Measurements from ENCODE around the gene RUSF1. TPM values are rescaled to one million over a fixed set of nuclear protein-coding genes. Genes with fewer than 3 reads are reported as not detected.
"Not testable (repeated sequence)": the region's sequence is repeated elsewhere in the genome, so short reads cannot be mapped to it uniquely, and the experiment has no call there.

RUSF1 gene
- total and polyA plus RNA-seq, 4 donors, result 15.3 to 71.7 (median 56.5) TPM

DNA sequence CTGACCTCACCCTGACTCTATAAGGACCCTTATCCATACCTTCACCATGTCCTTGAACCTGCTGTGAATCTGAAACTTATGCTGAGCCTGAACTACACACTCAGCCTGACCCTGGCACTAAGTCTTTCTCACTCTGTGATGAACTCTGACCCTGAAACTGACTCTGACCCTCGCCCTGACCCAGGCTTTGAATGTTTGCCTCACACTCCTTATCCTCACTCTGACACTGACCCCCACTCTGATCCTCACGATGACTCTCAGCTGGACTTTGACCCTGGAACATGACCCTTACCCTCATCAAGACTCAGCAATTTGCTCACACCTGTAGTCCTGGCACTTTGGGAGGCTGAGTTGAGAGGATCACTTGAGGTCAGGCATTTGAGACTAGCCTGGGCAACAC lies 23.9 kb upstream of the RUSF1 start:
- Histone ChIP-seq H3K9me3 (ENCODE audit: control insufficient read depth, low read length) (no peaks in the 10 kb centered on the region), H3K27ac (ENCODE audit: low read depth in 1 of 2, low read length in 2 of 2) (no peak overlapping the region), H3K4me1 (ENCODE audit: control insufficient read depth in 1 of 2, insufficient read depth in 2 of 2, low read length in 2 of 2) (no peaks in the 10 kb centered on the region), H3K36me3 (ENCODE audit: control insufficient read depth in 1 of 2, insufficient read depth in 2 of 2, low read length in 1 of 2) (no peaks in the 10 kb centered on the region), H3K4me3 (ENCODE audit: low read length in 2 of 2) (no peak overlapping the region), H3K27me3 (ENCODE audit: control insufficient read depth in 1 of 2, insufficient read depth in 2 of 2, low read length in 1 of 2) (no peaks in the 10 kb centered on the region)
- ATAC-seq (ENCODE audit: low FRiP score) (peak; percentile 21), DNase-seq (no peak)
- 78 to 81% methylated on average over 2 of the region's 2 CpGs for WGBS, 2 donors
- intact Hi-C loops (cut with DNase I), result no loop called here

GRCh38 chr16:31531096-31531495 lies 22.9 kb upstream of the RUSF1 start:
- Histone ChIP-seq H3K9me3 (ENCODE audit: control insufficient read depth, low read length) (no peaks in the 10 kb centered on the region), H3K27me3 (ENCODE audit: control insufficient read depth in 1 of 2, insufficient read depth in 2 of 2, low read length in 1 of 2) (no peaks in the 10 kb centered on the region), H3K4me3 (ENCODE audit: low read length in 2 of 2) (no peak overlapping the region), H3K27ac (ENCODE audit: low read depth in 1 of 2, low read length in 2 of 2) (no peak overlapping the region), H3K4me1 (ENCODE audit: control insufficient read depth in 1 of 2, insufficient read depth in 2 of 2, low read length in 2 of 2) (no peaks in the 10 kb centered on the region), H3K36me3 (ENCODE audit: control insufficient read depth in 1 of 2, insufficient read depth in 2 of 2, low read length in 1 of 2) (no peaks in the 10 kb centered on the region)
- WGBS, 2 donors, result 90 to 95% methylated on average over 1 of the region's 1 CpG
- no peak for ATAC-seq (ENCODE audit: low FRiP score)
- no peak for DNase-seq
- intact Hi-C loops (cut with DNase I), result no loop called here

DNA sequence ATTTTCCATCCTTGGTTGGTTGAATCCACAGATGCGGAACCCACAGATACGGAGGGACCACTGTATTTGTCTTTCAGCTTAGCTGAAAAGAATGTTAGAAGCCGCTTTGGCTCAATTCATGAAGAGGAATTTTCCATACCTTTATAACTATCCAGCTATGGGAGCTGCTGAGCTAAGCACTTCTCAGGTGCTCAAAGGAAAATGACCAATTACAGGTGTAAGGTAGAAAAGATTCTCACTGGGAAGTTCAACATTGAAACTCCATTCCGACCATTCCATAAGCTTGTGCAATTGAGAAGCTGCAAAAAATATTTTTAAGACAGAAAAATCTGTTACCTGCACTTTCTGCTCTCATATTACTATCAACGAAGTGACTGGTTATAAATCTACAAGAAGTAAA lies 22.2 kb upstream of the RUSF1 start:
- Histone ChIP-seq H3K27ac (ENCODE audit: low read depth in 1 of 2, low read length in 2 of 2) (no peak overlapping the region), H3K27me3 (ENCODE audit: control insufficient read depth in 1 of 2, insufficient read depth in 2 of 2, low read length in 1 of 2) (no peaks in the 10 kb centered on the region), H3K4me1 (ENCODE audit: control insufficient read depth in 1 of 2, insufficient read depth in 2 of 2, low read length in 2 of 2) (no peaks in the 10 kb centered on the region), H3K9me3 (ENCODE audit: control insufficient read depth, low read length) (no peaks in the 10 kb centered on the region), H3K36me3 (ENCODE audit: control insufficient read depth in 1 of 2, insufficient read depth in 2 of 2, low read length in 1 of 2) (no peaks in the 10 kb centered on the region), H3K4me3 (ENCODE audit: low read length in 2 of 2) (no peak overlapping the region)
- ATAC-seq (ENCODE audit: low FRiP score), result no peak
- DNase-seq, result no peak
- 83 to 86% methylated on average over 5 of the region's 5 CpGs for WGBS, 2 donors
- intact Hi-C loops (cut with DNase I), result no loop called here

- peak; percentile 36 for ATAC-seq (ENCODE audit: low FRiP score)
- 17 to 25% methylated on average over 17 of the region's 17 CpGs for WGBS, 2 donors
These were observed 21.7 kb upstream of the RUSF1 start for GRCh38 chr16:31529937-31530312.

GRCh38 chr16:31529108-31529936 lies 21.1 kb upstream of the RUSF1 start:
- no peaks in the 10 kb centered on the region for H3K27me3 ChIP-seq (ENCODE audit: control insufficient read depth in 1 of 2, insufficient read depth in 2 of 2, low read length in 1 of 2)
- H3K27ac ChIP-seq (ENCODE audit: low read depth in 1 of 2, low read length in 2 of 2), result no peak overlapping the region
- peak overlapping the region; percentile 70 to 72 for H3K4me3 ChIP-seq (ENCODE audit: low read length in 2 of 2)
- no peak for DNase-seq
- H3K4me1 ChIP-seq (ENCODE audit: control insufficient read depth in 1 of 2, insufficient read depth in 2 of 2, low read length in 2 of 2), result no peaks in the 10 kb centered on the region
- WGBS, 2 donors, result 1 to 2% methylated on average over 44 to 52 of the region's 52 CpGs
- no peak for ATAC-seq (ENCODE audit: low FRiP score)
- no peaks in the 10 kb centered on the region for H3K36me3 ChIP-seq (ENCODE audit: control insufficient read depth in 1 of 2, insufficient read depth in 2 of 2, low read length in 1 of 2)
- no peaks in the 10 kb centered on the region for H3K9me3 ChIP-seq (ENCODE audit: control insufficient read depth, low read length)
- intact Hi-C loops (cut with DNase I), result no loop called here

More at GRCh38 chr16:31529937-31530312, 21.7 kb upstream of the RUSF1 start:
- no peak overlapping the region for H3K27ac ChIP-seq (ENCODE audit: low read depth in 1 of 2, low read length in 2 of 2)
- no peaks in the 10 kb centered on the region for H3K9me3 ChIP-seq (ENCODE audit: control insufficient read depth, low read length)
- no peaks in the 10 kb centered on the region for H3K36me3 ChIP-seq (ENCODE audit: control insufficient read depth in 1 of 2, insufficient read depth in 2 of 2, low read length in 1 of 2)
- H3K27me3 ChIP-seq (ENCODE audit: control insufficient read depth in 1 of 2, insufficient read depth in 2 of 2, low read length in 1 of 2), result no peaks in the 10 kb centered on the region
- H3K4me1 ChIP-seq (ENCODE audit: control insufficient read depth in 1 of 2, insufficient read depth in 2 of 2, low read length in 2 of 2), result no peaks in the 10 kb centered on the region
- H3K4me3 ChIP-seq (ENCODE audit: low read length in 2 of 2), result no peak overlapping the region
- intact Hi-C loops (cut with DNase I), result no loop called here
- DNase-seq, result no peak

DNA sequence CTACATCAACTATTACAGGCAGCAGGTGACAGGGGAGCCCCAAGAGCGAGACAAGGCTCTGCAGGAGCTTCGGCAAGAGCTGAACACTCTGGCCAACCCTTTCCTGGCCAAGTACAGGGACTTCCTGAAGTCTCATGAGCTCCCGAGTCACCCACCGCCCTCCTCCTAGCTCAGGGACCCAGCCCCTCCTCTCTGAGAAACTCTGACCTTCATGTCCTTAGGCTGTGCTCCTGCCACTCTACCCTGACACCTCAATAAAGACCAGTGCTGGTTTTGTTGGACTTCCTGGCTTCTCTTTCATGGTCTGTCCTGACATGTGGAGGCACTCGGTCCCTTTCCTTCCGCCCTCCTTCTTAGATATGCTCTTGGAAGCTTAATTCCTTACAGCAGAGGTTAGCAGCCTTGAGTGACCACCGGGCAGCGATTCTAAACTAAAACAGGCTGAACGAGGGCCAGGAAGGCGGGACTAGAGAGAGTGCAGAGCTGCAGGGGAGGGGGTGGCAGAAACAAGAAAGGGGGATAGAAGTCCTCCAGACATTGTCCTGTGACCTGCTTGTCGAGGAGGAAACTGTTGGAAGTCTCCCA lies 20.4 kb upstream of the RUSF1 start:
- WGBS, 2 donors, result 19 to 21% methylated on average over 11 of the region's 11 CpGs
- ATAC-seq (ENCODE audit: low FRiP score) (no peak), DNase-seq (no peak)
- H3K27me3 ChIP-seq (ENCODE audit: control insufficient read depth in 1 of 2, insufficient read depth in 2 of 2, low read length in 1 of 2), result no peaks in the 10 kb centered on the region
- no peaks in the 10 kb centered on the region for H3K4me1 ChIP-seq (ENCODE audit: control insufficient read depth in 1 of 2, insufficient read depth in 2 of 2, low read length in 2 of 2)
- H3K27ac ChIP-seq (ENCODE audit: low read depth in 1 of 2, low read length in 2 of 2), result no peak overlapping the region
- H3K9me3 ChIP-seq (ENCODE audit: control insufficient read depth, low read length), result no peaks in the 10 kb centered on the region
- peak overlapping the region; percentile 70 to 72 for H3K4me3 ChIP-seq (ENCODE audit: low read length in 2 of 2)
- intact Hi-C loops (cut with DNase I), result no loop called here
- no peaks in the 10 kb centered on the region for H3K36me3 ChIP-seq (ENCODE audit: control insufficient read depth in 1 of 2, insufficient read depth in 2 of 2, low read length in 1 of 2)

GRCh38 chr16:31527734-31528274 lies 19.6 kb upstream of the RUSF1 start, which contains the start of gene AHSP:
AHSP (plus strand) TSS chr16:31527900; CDS start chr16:31528140, 240 bp downstream.
- H3K9me3 ChIP-seq (ENCODE audit: control insufficient read depth, low read length), result no peaks in the 10 kb centered on the region
- H3K27me3 ChIP-seq (ENCODE audit: control insufficient read depth in 1 of 2, insufficient read depth in 2 of 2, low read length in 1 of 2), result no peaks in the 10 kb centered on the region
- no peaks in the 10 kb centered on the region for H3K4me1 ChIP-seq (ENCODE audit: control insufficient read depth in 1 of 2, insufficient read depth in 2 of 2, low read length in 2 of 2)
- intact Hi-C loops (cut with DNase I), result no loop called here
- DNase-seq (no peak), ATAC-seq (ENCODE audit: low FRiP score) (no peak)
- no peaks in the 10 kb centered on the region for H3K36me3 ChIP-seq (ENCODE audit: control insufficient read depth in 1 of 2, insufficient read depth in 2 of 2, low read length in 1 of 2)
- no peak within 1 kb of the TSS for H3K27ac ChIP-seq (ENCODE audit: low read depth in 1 of 2, low read length in 2 of 2)
- H3K4me3 ChIP-seq (ENCODE audit: low read length in 2 of 2), result peak within 1 kb of the TSS; percentile 70 to 72
- WGBS, 2 donors, result 70 to 73% methylated on average over 6 of the region's 6 CpGs

DNA sequence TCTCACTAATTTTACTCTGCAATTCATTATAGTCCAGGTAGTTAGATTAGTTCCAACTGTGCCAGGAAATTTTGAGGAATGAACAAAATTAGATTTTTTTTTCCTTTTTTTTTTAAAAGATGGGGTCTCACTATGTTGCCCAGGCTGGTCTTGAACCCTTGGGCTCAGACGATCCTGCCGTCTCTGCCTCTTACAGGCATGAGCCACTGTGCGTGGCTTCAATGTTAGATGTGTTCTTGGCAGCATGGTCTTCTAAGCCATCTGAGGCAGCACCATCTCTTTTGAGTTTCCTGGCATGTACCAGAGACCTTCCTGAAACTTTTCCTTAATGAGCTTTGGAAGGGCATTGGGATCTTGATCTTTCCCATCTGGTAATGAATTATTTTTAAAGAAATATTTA lies 16.9 kb upstream of the RUSF1 start:
- ATAC-seq (ENCODE audit: low FRiP score) (no peak), DNase-seq (no peak)
- no peaks in the 10 kb centered on the region for H3K9me3 ChIP-seq (ENCODE audit: control insufficient read depth, low read length)
- WGBS, 2 donors, result 88% methylated on average over 3 of the region's 3 CpGs
- no peak overlapping the region for H3K27ac ChIP-seq (ENCODE audit: low read depth in 1 of 2, low read length in 2 of 2)
- H3K4me3 ChIP-seq (ENCODE audit: low read length in 2 of 2), result no peak overlapping the region
- H3K27me3 ChIP-seq (ENCODE audit: control insufficient read depth in 1 of 2, insufficient read depth in 2 of 2, low read length in 1 of 2), result no peaks in the 10 kb centered on the region
- intact Hi-C loops (cut with DNase I), result no loop called here
- no peaks in the 10 kb centered on the region for H3K36me3 ChIP-seq (ENCODE audit: control insufficient read depth in 1 of 2, insufficient read depth in 2 of 2, low read length in 1 of 2)
- no peaks in the 10 kb centered on the region for H3K4me1 ChIP-seq (ENCODE audit: control insufficient read depth in 1 of 2, insufficient read depth in 2 of 2, low read length in 2 of 2)

- WGBS, 2 donors, result 22 to 87% methylated on average over 1 to 4 of the region's 6 CpGs
- H3K27ac ChIP-seq (ENCODE audit: low read depth in 1 of 2, low read length in 2 of 2); H3K27me3 ChIP-seq (ENCODE audit: control insufficient read depth in 1 of 2, insufficient read depth in 2 of 2, low read length in 1 of 2): not testable (repeated sequence)
These were observed 15.6 kb upstream of the RUSF1 start for GRCh38 chr16:31523768-31524167.

More at GRCh38 chr16:31523768-31524167, 15.6 kb upstream of the RUSF1 start:
- ATAC-seq (ENCODE audit: low FRiP score); H3K4me3 ChIP-seq (ENCODE audit: low read length in 2 of 2); H3K36me3 ChIP-seq (ENCODE audit: control insufficient read depth in 1 of 2, insufficient read depth in 2 of 2, low read length in 1 of 2); H3K9me3 ChIP-seq (ENCODE audit: control insufficient read depth, low read length); DNase-seq; H3K4me1 ChIP-seq (ENCODE audit: control insufficient read depth in 1 of 2, insufficient read depth in 2 of 2, low read length in 2 of 2); intact Hi-C loops (cut with DNase I): not testable (repeated sequence)
